HG02973 (cell line): ENCODE data around the gene GPS1.
A peak's percentile ranks its signal among the peaks of the same experiment; 100 is the strongest.
"Not testable (repeated sequence)": the region's sequence is repeated elsewhere in the genome, so short reads cannot be mapped to it uniquely, and the experiment has no call there.

ENCODE experiments used
- ATAC-seq: cut with Tn5 transposase; IDR thresholded peaks from one replicate; pipeline ENCODE4 v1.9.1; 2021; ENCODE audit warnings: moderate library complexity; ENCODE audit not compliant: unreplicated experiment

The GPS1 gene

GRCh38 chr17:82025401-82026107 is 26.1 kb upstream of the GPS1 start:
- ATAC-seq = no peak

DNA sequence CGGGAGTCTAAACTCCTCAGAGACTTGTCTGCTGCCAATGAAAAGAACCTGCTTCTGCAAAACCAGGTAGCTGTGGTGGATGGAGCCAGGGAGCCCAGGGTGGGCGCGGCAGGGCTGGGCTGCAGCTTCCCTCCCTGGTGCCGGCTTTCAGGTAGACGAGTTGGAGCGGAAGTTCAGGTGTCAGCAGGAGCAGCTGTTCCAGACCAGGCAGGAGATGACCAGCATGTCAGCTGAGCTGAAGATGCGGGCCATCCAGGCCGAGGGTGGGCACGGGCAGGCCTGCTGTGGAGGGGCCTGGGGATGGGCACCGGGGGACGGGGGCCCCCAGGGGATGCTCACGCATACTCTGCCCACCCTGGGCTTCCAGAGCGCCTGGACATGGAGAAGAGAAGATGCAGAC is 23.5 kb upstream of the GPS1 start:
- no peak for ATAC-seq

- ATAC-seq = no peak
Measured at GRCh38 chr17:82028966-82029365, 22.7 kb upstream of the GPS1 start.

GRCh38 chr17:82029391-82029790 is 22.3 kb upstream of the GPS1 start:
- no peak for ATAC-seq

GRCh38 chr17:82029990-82030469 is 21.7 kb upstream of the GPS1 start:
- ATAC-seq = no peak

- ATAC-seq = no peak
Measured at GRCh38 chr17:82030470-82031302, 21.0 kb upstream of the GPS1 start.

GRCh38 chr17:82031303-82031884 is 20.3 kb upstream of the GPS1 start, which contains the start of gene RAC3:
Gene RAC3, plus strand, starts transcription at chr17:82031678. Its CDS starts 84 bp downstream, at chr17:82031762.
- ATAC-seq = no peak

GRCh38 chr17:82031885-82032627 is 19.6 kb upstream of the GPS1 start:
- ATAC-seq = no peak

DNA sequence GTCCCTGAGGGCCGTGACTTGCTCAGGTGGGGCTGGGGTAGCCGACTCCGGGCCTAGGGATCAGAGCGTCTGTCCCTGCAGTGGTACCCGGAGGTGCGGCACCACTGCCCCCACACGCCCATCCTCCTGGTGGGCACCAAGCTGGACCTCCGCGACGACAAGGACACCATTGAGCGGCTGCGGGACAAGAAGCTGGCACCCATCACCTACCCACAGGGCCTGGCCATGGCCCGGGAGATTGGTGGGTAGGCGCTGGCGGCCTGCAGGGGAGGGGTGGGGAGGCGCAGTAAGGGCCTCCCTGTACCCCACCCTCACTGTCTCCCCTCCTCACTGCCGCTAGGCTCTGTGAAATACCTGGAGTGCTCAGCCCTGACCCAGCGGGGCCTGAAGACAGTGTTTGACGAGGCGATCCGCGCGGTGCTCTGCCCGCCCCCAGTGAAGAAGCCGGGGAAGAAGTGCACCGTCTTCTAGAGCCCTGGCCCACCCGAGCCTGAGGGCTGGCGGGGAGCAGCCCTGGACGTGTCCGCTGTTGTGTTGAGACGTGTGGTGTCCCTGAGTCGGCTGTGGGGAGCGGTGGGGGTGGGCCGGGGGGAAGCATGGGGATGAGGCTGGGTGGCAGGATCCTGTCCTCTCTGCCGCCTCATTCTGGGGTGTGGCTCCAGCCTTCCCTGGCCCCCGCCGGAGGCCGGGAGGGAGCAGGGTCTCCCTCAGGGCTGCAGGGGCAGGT is 18.2 kb upstream of the GPS1 start:
- no peak for ATAC-seq

DNA sequence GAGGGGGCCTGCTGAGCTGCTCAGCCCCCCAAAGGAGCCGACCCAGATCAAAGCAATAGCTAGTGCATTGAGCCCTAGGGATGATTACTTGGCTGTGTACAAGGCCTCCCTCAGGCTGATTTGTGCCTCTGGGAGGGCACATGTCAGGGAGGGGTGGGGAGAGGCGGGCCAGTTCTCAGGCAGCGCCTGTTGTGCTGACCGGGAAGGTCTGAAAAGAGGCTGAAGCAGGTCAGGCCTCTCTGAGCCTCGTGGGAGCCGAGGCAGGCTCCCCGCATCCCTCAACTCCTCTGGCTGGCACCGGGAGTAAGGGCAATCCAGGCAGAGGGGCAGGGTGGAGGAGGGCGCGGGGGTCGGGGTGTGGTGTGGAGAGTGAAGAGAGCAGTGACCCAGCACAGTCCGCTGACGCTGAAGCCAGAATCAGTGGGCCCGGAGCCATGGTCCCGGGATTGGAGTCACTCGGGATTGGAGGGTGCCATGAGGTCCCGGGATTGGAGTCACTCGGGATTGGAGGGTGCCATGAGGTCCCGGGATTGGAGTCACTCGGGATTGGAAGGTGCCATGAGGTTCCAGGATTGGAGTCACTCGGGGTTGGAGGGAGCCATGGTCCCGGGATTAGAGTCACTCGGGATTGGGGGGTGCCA is 17.2 kb upstream of the GPS1 start:
- no peak for ATAC-seq

DNA sequence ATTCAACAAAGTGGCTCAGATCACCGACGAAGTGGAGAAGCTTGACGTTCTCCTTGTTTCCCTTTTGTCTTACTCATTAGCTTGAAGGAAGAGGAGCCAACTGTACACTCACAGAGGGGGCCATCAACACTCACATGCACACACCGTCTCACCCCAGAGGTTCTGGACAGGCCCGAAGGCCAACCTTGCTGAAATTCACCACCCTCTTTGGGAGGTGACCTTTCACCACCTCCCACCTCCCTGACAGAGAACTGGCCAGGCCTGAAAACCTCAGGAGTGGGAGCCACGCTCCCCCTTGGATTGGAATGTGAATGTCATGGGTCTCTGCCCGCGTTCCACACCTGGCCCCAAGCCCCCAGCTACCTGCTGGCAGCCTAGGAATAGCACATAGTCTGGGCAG is 16.2 kb upstream of the GPS1 start:
- no peak for ATAC-seq

- no peak for ATAC-seq
Measured at GRCh38 chr17:82035956-82036633, 15.6 kb upstream of the GPS1 start.

DNA sequence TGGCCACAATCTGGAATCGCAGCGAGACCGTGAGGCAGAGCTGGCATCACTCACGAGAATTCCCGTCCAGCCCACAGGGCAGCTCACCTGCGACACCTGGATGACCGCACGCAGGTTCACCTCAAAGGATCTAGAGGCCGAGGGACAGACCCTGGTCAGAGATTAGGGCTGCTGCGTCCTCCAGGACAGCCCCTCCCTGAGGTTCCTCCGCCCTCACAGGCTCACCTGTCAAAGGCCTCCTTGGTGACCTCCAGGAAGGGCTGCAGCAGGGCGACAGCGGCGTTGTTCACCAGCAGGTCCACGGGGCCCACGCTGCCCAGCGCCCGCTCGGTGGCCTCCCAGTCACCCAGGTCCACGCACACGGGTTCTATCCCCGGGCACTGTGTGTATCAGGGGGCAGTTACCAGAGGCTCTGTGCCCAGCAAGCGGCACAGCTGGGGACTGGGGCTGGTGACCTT is 15.0 kb upstream of the GPS1 start:
- no peak for ATAC-seq

GRCh38 chr17:82037092-82037888 is 14.4 kb upstream of the GPS1 start, which contains the start of gene DCXR:
Gene DCXR, minus strand, starts transcription at chr17:82037697. Its CDS starts 15 bp downstream, at chr17:82037682.
- ATAC-seq = peak; percentile 87

DNA sequence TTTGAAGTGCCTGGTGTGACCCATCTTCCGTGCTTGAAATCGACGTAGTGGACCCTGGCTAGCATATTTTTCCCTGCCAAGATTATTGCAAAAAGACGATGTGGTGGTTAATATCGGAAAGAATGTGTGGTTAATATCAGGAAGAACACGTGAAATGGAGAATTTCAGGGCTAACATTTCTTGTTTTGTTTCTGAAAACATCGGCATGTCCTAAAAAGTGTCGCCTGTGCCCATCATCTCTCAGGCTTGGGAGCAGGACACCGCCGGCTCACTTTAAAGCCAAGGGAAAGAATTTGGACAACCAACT is 13.9 kb upstream of the GPS1 start:
- no peak for ATAC-seq

DNA sequence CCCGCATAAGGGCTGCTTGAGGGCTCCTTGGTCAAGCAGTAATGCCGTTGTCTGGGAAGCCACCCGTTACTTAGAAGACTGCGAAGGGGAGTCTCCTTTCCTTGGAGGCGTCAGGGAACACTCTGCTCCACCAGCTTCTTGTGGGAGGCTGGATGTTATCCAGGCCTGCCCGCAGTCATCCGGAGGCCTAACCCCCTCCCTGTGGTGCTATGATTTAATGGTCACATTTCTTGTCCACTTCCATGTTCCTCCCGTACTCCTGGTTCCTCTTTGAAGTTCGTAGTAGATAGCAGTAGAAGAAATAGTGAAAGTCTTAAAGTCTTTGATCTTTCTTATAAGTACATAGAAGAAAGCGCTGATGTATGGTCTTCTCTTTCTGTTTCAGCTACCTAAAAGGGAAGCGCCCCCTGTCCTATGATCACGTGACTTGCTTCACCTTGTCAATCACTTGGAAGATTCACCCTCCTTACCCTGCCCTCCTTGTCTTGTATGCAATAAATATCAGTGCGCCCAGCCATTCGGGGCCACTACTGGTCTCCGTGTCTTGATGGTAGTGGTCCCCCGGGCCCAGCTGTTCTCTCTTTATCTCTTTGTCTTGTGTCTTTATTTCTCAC is 12.8 kb upstream of the GPS1 start:
- ATAC-seq = not testable (repeated sequence)

- ATAC-seq = no peak
Measured at GRCh38 chr17:82039695-82040299, 11.9 kb upstream of the GPS1 start.
